OCI-LY1 (cell line): ENCODE results near the gene DPM3.
"Not testable (repeated sequence)": the region's sequence is repeated elsewhere in the genome, so short reads cannot be mapped to it uniquely, and the experiment has no call there.

Experiments
- H2AFZ ChIP-seq: fragments of 200-600 bp; sonication (generic), shearing (Covaris generic); 2 replicates; pipeline ENCODE4 v1.6.0; 2014; ENCODE audit warnings: antibody characterized with exemption, mild to moderate bottlenecking, low read length
- H3F3A ChIP-seq: fragments of 200-600 bp; sonication (generic), shearing (Covaris generic); 2 replicates; pipeline ENCODE4 v1.6.0; 2014; ENCODE audit warnings: mild to moderate bottlenecking, antibody characterized with exemption, low read length, moderate library complexity; ENCODE audit not compliant: insufficient read depth
- H3K27ac ChIP-seq: fragments of 200-600 bp; sonication (generic); 2 replicates; pipeline ENCODE4 v1.5.1; 2014; ENCODE audit warnings: low read length, mixed run types, mild to moderate bottlenecking, low read depth; ENCODE audit not compliant: poor library complexity, severe bottlenecking
- H3K27me3 ChIP-seq: fragments of 200-600 bp; sonication (generic); 2 replicates; pipeline ENCODE4 v1.6.0; 2014; ENCODE audit warnings: antibody characterized with exemption, mild to moderate bottlenecking, low read length, moderate library complexity; ENCODE audit not compliant: insufficient read depth
- H3K36me3 ChIP-seq: fragments of 200-600 bp; sonication (generic); 2 replicates; pipeline ENCODE4 v1.6.1; 2014; ENCODE audit warnings: mild to moderate bottlenecking, antibody characterized with exemption, low read length, moderate library complexity, mixed read lengths; ENCODE audit not compliant: insufficient read depth
- H3K4me1 ChIP-seq: fragments of 200-600 bp; sonication (generic); 2 replicates; pipeline ENCODE4 v1.5.1; 2014; ENCODE audit warnings: mild to moderate bottlenecking, low read length, moderate library complexity; ENCODE audit not compliant: insufficient read depth, severe bottlenecking
- H3K4me2 ChIP-seq: fragments of 200-600 bp; sonication (generic), shearing (Covaris generic); 2 replicates; pipeline ENCODE4 v1.6.1; 2014; ENCODE audit warnings: low read length
- H3K4me3 ChIP-seq: fragments of 200-600 bp; sonication (generic); 2 replicates; pipeline ENCODE4 v1.5.1; 2014; ENCODE audit warnings: low read length, low read depth, mild to moderate bottlenecking, mixed read lengths; ENCODE audit not compliant: poor library complexity, severe bottlenecking
- H3K79me2 ChIP-seq: fragments of 200-600 bp; shearing (Covaris generic); 2 replicates; pipeline ENCODE4 v1.6.1; 2016; ENCODE audit warnings: mixed run types, low read length, mixed read lengths; ENCODE audit not compliant: insufficient read depth
- H3K9ac ChIP-seq: fragments of 200-600 bp; sonication (generic), shearing (Covaris generic); 2 replicates; pipeline ENCODE4 v1.6.1; 2014; ENCODE audit warnings: mild to moderate bottlenecking, low read length, mixed read lengths
- H3K9me2 ChIP-seq: fragments of 200-600 bp; sonication (generic), shearing (Covaris generic); 2 replicates; pipeline ENCODE4 v1.6.1; 2014; ENCODE audit warnings: low read depth, mild to moderate bottlenecking, low read length, mixed read lengths
- H3K9me3 ChIP-seq: fragments of 200-600 bp; shearing (Covaris generic); 2 replicates; pipeline ENCODE4 v1.6.1; 2014; ENCODE audit warnings: low read length, mixed read lengths
- H4K20me1 ChIP-seq: fragments of 200-600 bp; sonication (generic), shearing (Covaris generic); 2 replicates; pipeline ENCODE4 v1.6.0; 2016; ENCODE audit warnings: mild to moderate bottlenecking, low read length; ENCODE audit not compliant: insufficient read depth
- CTCF ChIP-seq: fragments of 200-600 bp; sonication (generic), shearing (Covaris generic); IDR thresholded peaks from 2 replicates; pipeline ENCODE4 v1.5.1; 2017; ENCODE audit warnings: mild to moderate bottlenecking, antibody characterized with exemption, low read length, moderate library complexity, mixed read lengths
- EZH2 ChIP-seq: fragments of 200-600 bp; sonication (generic), shearing (Covaris generic); IDR thresholded peaks from 2 replicates; pipeline ENCODE4 v1.8.0; 2017; ENCODE audit warnings: borderline replicate concordance, mixed run types, mild to moderate bottlenecking, antibody characterized with exemption, low read length, moderate library complexity, mixed read lengths

The DPM3 gene

GRCh38 chr1:155121249-155121648 is 19.1 kb downstream of the DPM3 start:
- H3K79me2 ChIP-seq, result no peaks in the 10 kb centered on the region
- no peaks in the 10 kb centered on the region for H3K4me1 ChIP-seq
- no peaks in the 10 kb centered on the region for H3K36me3 ChIP-seq
- no peak overlapping the region for H3K4me3 ChIP-seq
- H2AFZ ChIP-seq, result no peak overlapping the region
- H3F3A ChIP-seq, result no peaks in the 10 kb centered on the region
- peaks cover 13% of the 10 kb centered on the region; the same call in 1 of the 2 replicates for H3K27me3 ChIP-seq
- no peak overlapping the region for H3K27ac ChIP-seq
- no peaks in the 10 kb centered on the region for H3K9me3 ChIP-seq
- no peak overlapping the region for H3K9ac ChIP-seq
- TF ChIP-seq EZH2 (no peak), CTCF (no peak)
- H3K4me2 ChIP-seq, result no peak overlapping the region
- no peaks in the 10 kb centered on the region for H3K9me2 ChIP-seq
- H4K20me1 ChIP-seq, result no peaks in the 10 kb centered on the region

- Histone ChIP-seq H3K9me3 (no peaks in the 10 kb centered on the region), H3K27ac (no peak overlapping the region), H3K4me1 (no peaks in the 10 kb centered on the region), H3K9me2 (no peaks in the 10 kb centered on the region), H4K20me1 (no peaks in the 10 kb centered on the region), H3K36me3 (no peaks in the 10 kb centered on the region), H3K4me3 (no peak overlapping the region), H3K27me3 (peaks cover 6% of the 10 kb centered on the region; the same call in 1 of the 2 replicates), H3K9ac (no peak overlapping the region), H3K79me2 (no peaks in the 10 kb centered on the region), H3K4me2 (no peak overlapping the region), H2AFZ (no peak overlapping the region), H3F3A (no peaks in the 10 kb centered on the region)
- TF ChIP-seq EZH2 (no peak), CTCF (no peak)
Observed at GRCh38 chr1:155120253-155120652, 20.1 kb downstream of the DPM3 start.

- H4K20me1 ChIP-seq, H3K4me3 ChIP-seq, H3K4me1 ChIP-seq, H3K79me2 ChIP-seq, H3F3A ChIP-seq, H3K9ac ChIP-seq, H2AFZ ChIP-seq, H3K9me2 ChIP-seq, H3K36me3 ChIP-seq, H3K27me3 ChIP-seq, H3K4me2 ChIP-seq, H3K9me3 ChIP-seq, H3K27ac ChIP-seq: not testable (repeated sequence)
Observed at GRCh38 chr1:155118090-155118489, 22.2 kb downstream of the DPM3 start.

- no peaks in the 10 kb centered on the region for H3K4me1 ChIP-seq
- H3K79me2 ChIP-seq, result no peaks in the 10 kb centered on the region
- H2AFZ ChIP-seq, result no peak overlapping the region
- H3K9me3 ChIP-seq, result no peaks in the 10 kb centered on the region
- no peaks in the 10 kb centered on the region for H3K36me3 ChIP-seq
- no peaks in the 10 kb centered on the region for H3F3A ChIP-seq
- H3K4me2 ChIP-seq, result no peak overlapping the region
- H3K27me3 ChIP-seq, result peaks cover 6% of the 10 kb centered on the region; the same call in 1 of the 2 replicates
- H3K9ac ChIP-seq, result no peak overlapping the region
- TF ChIP-seq CTCF (no peak), EZH2 (no peak)
- H3K27ac ChIP-seq, result no peak overlapping the region
- no peaks in the 10 kb centered on the region for H3K9me2 ChIP-seq
- H4K20me1 ChIP-seq, result no peaks in the 10 kb centered on the region
- no peak overlapping the region for H3K4me3 ChIP-seq
Observed at GRCh38 chr1:155117610-155118009, 22.7 kb downstream of the DPM3 start.
